ACC112 (cell line): ENCODE measurements around the gene PPP1R15A.
"Not testable (repeated sequence)": the region's sequence is repeated elsewhere in the genome, so short reads cannot be mapped to it uniquely, and the experiment has no call there.

ENCODE experiments used
- H2AFZ ChIP-seq: fragments of 200-600 bp; sonication (generic); one replicate; pipeline ENCODE4 v1.6.0; 2017; ENCODE audit warnings: antibody characterized with exemption, low read length; ENCODE audit not compliant: unreplicated experiment
- H3K27ac ChIP-seq: fragments of 200-600 bp; sonication (generic); 2 replicates; pipeline ENCODE4 v1.5.1; 2014; ENCODE audit warnings: low read depth, mild to moderate bottlenecking, antibody characterized with exemption, low read length, moderate library complexity
- H3K27me3 ChIP-seq: fragments of 200-600 bp; sonication (generic); 2 replicates; pipeline ENCODE4 v1.6.1; 2014; ENCODE audit warnings: mild to moderate bottlenecking, antibody characterized with exemption, low read length, moderate library complexity, mixed read lengths; ENCODE audit not compliant: insufficient read depth
- H3K36me3 ChIP-seq: fragments of 200-600 bp; sonication (generic); 2 replicates; pipeline ENCODE4 v1.6.1; 2016; ENCODE audit warnings: mild to moderate bottlenecking, antibody characterized with exemption, low read length, moderate library complexity, mixed read lengths; ENCODE audit not compliant: insufficient read depth
- H3K4me1 ChIP-seq: fragments of 200-600 bp; sonication (generic); one replicate; pipeline ENCODE4 v1.6.1; 2016; ENCODE audit warnings: low read length, mixed read lengths; ENCODE audit not compliant: insufficient read depth, unreplicated experiment, control insufficient read depth
- H3K4me3 ChIP-seq: fragments of 200-600 bp; sonication (generic); 2 replicates; pipeline ENCODE4 v1.5.1; 2014; ENCODE audit warnings: mild to moderate bottlenecking, low read depth, low read length
- H3K79me2 ChIP-seq: fragments of 200-600 bp; sonication (generic); one replicate; pipeline ENCODE4 v1.6.0; 2016; ENCODE audit warnings: low read length; ENCODE audit not compliant: control insufficient read depth, unreplicated experiment, insufficient read depth

Gene PPP1R15A

GRCh38 chr19:48871471-48872181, 595 bp upstream of the PPP1R15A start:
- not testable (repeated sequence) for H3K27me3 ChIP-seq, H2AFZ ChIP-seq, H3K27ac ChIP-seq, H3K4me3 ChIP-seq
- H3K79me2 ChIP-seq = peaks cover 42% of the 10 kb centered on the region
- H3K36me3 ChIP-seq = peaks cover 24% of the 10 kb centered on the region
- H3K4me1 ChIP-seq = peaks cover 14% of the 10 kb centered on the region

GRCh38 chr19:48872884-48873475, 759 bp downstream of the PPP1R15A start:
- H2AFZ ChIP-seq = no peak overlapping the region
- H3K4me1 ChIP-seq = peaks cover 14% of the 10 kb centered on the region
- H3K36me3 ChIP-seq = peaks cover 24% of the 10 kb centered on the region
- peak overlapping the region; percentile 98 for H3K27ac ChIP-seq
- H3K79me2 ChIP-seq = peaks cover 35% of the 10 kb centered on the region
- no peaks in the 10 kb centered on the region for H3K27me3 ChIP-seq
- H3K4me3 ChIP-seq = peak overlapping the region; percentile 87

- H3K4me3 ChIP-seq = peak overlapping the region; percentile 87
- no peaks in the 10 kb centered on the region for H3K27me3 ChIP-seq
- H3K4me1 ChIP-seq = peaks cover 11% of the 10 kb centered on the region
- H2AFZ ChIP-seq = no peak overlapping the region
- H3K27ac ChIP-seq = peak overlapping the region; percentile 98
- H3K79me2 ChIP-seq = peaks cover 35% of the 10 kb centered on the region
- H3K36me3 ChIP-seq = peaks cover 27% of the 10 kb centered on the region
Observed at GRCh38 chr19:48873476-48874302, 1.5 kb downstream of the PPP1R15A start.

GRCh38 chr19:48874303-48875135, 2.3 kb downstream of the PPP1R15A start:
- Histone ChIP-seq H3K27me3 (no peaks in the 10 kb centered on the region), H3K27ac (peak overlapping the region; percentile 98), H3K36me3 (peaks cover 28% of the 10 kb centered on the region), H3K79me2 (peaks cover 35% of the 10 kb centered on the region), H3K4me1 (peaks cover 6% of the 10 kb centered on the region), H3K4me3 (peak overlapping the region; percentile 87), H2AFZ (no peak overlapping the region)

GRCh38 chr19:48876043-48876981, 4.1 kb downstream of the PPP1R15A start:
- Histone ChIP-seq H3K79me2 (peaks cover 35% of the 10 kb centered on the region), H3K36me3 (peaks cover 28% of the 10 kb centered on the region), H3K4me3 (peak overlapping the region; percentile 87), H3K27ac (peak overlapping the region; percentile 98)
- not testable (repeated sequence) for H2AFZ ChIP-seq, H3K4me1 ChIP-seq, H3K27me3 ChIP-seq

DNA sequence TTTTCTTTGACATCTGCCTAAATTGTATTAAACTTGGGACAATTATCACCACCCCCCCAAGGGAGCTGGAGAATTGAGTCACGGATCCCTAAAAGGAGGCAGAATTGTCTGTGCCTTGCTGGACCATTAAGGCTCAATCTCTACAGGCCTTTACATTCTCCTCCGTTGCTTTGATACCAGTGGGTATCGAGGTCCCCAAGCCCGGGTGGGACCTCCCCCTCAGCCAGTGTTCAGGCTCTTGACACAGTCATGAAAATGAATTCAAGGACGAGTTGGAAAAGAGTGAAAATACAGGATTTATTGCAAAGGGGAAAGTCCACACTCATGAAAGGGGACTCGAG, 5.6 kb downstream of the PPP1R15A start:
- peaks cover 29% of the 10 kb centered on the region for H3K79me2 ChIP-seq
- peaks cover 28% of the 10 kb centered on the region for H3K36me3 ChIP-seq
- H3K27me3 ChIP-seq = no peaks in the 10 kb centered on the region
- H3K4me1 ChIP-seq = peaks cover 6% of the 10 kb centered on the region
- no peak overlapping the region for H3K27ac ChIP-seq
- no peak overlapping the region for H2AFZ ChIP-seq
- no peak overlapping the region for H3K4me3 ChIP-seq

- no peak overlapping the region for H2AFZ ChIP-seq
- H3K27me3 ChIP-seq = no peaks in the 10 kb centered on the region
- peaks cover 6% of the 10 kb centered on the region for H3K4me1 ChIP-seq
- peak overlapping the region; percentile 32; the same call in 1 of the 2 replicates for H3K27ac ChIP-seq
- no peak overlapping the region for H3K4me3 ChIP-seq
- H3K36me3 ChIP-seq = peaks cover 24% of the 10 kb centered on the region
- H3K79me2 ChIP-seq = peaks cover 23% of the 10 kb centered on the region
Observed at GRCh38 chr19:48878196-48879024, 6.2 kb downstream of the PPP1R15A start.

DNA sequence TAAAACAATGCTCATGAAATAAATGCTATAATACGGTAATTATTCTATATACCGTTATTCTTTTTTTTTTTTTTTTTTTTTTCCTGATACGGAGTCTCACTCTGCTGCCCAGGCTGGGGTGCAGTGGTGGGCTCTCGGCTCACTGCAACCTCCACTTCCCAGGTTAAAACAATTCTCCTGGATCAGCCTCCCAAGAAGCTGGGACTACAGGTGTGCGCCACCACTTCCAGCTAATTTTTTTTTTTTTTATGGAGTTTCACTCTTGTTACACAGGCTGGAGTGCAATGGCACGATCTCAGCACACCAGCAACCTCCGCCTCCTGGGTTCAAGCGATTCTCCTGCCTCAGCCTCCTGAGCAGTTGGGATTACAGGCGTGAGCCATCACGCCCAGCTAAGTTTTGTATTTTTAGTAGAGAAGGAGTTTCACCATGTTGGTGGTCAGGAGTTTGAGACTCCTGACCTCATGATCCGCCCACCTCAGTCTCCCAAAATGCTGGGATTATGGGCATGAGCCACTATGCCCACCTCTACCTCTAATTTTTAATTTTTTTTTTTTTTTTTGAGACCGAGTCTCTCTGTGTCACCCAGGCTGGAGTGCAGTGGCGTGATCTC, 6.9 kb downstream of the PPP1R15A start:
- Histone ChIP-seq H2AFZ (no peak overlapping the region), H3K4me3 (no peak overlapping the region), H3K36me3 (peaks cover 17% of the 10 kb centered on the region), H3K79me2 (peaks cover 16% of the 10 kb centered on the region), H3K27me3 (no peaks in the 10 kb centered on the region), H3K4me1 (peaks cover 6% of the 10 kb centered on the region), H3K27ac (no peak overlapping the region)

DNA sequence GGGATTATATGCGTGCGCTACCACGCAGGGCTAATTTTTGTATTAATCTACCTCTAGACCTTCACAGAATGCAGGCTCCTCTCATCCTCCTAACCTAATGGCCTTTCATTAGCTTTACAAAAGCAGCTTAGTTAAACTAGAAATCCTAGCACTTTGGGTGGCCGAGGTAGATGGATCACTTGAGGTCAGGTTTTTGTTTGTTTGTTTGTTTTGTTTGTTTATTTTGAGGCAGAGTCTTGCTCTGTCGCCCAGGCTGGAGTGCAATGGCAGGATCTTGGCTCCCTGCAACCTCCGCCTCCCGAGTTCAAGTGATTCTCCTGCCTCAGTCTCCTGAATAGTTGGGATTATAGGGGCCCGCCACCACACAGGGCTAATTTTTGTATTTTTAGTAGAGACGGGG, 7.5 kb downstream of the PPP1R15A start:
- peaks cover 13% of the 10 kb centered on the region for H3K36me3 ChIP-seq
- not testable (repeated sequence) for H3K27me3 ChIP-seq, H3K4me3 ChIP-seq, H3K27ac ChIP-seq, H2AFZ ChIP-seq, H3K4me1 ChIP-seq
- peaks cover 11% of the 10 kb centered on the region for H3K79me2 ChIP-seq
